GM19397 (cell line): ENCODE data around the gene PPIL3.
"Not testable (repeated sequence)": the region's sequence is repeated elsewhere in the genome, so short reads cannot be mapped to it uniquely, and the experiment has no call there.

Source experiments
- ATAC-seq: cut with Tn5 transposase; IDR thresholded peaks from one replicate; pipeline ENCODE4 v1.9.1; 2021; ENCODE audit warnings: mild to moderate bottlenecking, moderate library complexity; ENCODE audit not compliant: unreplicated experiment

PPIL3 gene

DNA sequence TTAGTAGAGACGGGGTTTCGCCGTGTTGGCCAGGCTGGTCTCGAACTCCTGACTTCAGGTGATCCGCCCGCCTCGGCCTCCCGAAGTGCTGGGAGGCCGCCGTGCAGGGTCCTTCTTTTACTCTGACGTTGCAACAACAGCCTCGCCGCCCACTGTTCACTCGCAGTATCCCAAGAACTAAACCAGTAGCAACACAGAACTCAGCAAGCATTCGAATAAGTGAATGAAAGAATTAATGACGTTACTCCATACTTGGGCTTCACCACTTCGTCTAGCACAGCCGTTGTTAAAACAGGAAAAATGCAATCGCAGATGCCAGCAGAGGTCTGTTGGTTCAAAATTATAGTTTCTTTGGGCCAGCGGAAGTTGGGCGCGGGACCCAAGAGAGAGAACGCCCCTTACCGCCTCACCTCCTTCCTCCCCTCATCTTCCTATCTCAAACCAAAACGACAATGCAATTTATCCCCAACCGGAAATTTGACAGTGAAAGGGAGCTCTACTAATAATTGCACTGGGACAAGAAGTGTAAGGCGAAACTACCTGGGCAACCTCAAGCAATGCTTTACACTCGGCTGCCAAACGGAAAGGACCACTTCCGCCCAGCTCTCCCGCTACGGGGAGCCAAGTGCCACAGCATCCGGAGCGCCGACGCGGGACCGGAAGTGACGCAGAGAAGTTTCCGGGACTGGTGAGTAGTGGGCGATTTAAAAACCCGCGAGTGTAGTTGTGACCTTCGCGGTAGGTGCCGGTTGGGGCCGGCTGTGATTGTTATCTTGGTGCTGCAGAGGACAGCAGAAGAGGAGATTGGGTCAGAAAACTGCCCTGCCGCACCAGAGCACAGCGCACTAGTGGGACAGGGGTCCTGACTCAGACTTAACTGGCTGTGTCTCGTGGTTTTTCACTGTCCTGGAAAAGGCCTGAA lies at the start of gene PPIL3, which contains the start of gene NIF3L1:
PPIL3 (minus strand) TSS at position 374 of the 922 bp plus-strand sequence. CDS start 1,462 bp downstream, outside the sequence.
NIF3L1 (plus strand) TSS at position 668 of the 922 bp plus-strand sequence. CDS start 2,573 bp downstream, outside the sequence.
- ATAC-seq: peak; percentile 88

DNA sequence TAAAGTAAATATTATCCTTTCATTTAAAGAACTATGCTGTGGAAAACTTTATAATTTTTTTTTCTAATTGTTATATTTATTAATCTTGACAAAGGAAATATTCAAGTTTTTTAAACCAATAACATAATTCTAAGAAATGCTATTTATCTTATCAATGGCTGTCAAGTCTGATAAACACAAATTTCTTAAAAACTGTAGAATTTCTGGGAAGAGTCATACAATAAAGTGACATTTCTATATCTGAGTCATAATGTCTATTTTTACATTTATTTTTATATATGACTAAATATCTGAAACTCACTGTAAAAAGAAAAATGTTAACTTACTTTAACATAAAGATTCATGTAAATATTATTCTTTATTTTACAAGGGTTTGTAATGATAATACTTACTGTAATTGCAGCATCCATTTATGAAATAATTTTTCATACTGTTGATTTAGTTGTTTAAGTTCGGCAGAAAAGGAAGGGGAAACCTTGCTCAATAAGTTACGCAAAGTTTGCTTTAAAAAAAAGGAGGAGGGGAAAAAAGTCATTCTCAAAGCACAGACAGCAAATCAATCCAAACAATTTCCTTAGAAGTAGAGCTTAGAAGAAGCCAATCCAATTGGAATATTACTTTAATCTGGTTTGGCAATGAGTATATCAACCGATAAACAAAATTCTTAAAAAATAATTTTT lies 42.2 kb upstream of the PPIL3 start:
- no peak for ATAC-seq

DNA sequence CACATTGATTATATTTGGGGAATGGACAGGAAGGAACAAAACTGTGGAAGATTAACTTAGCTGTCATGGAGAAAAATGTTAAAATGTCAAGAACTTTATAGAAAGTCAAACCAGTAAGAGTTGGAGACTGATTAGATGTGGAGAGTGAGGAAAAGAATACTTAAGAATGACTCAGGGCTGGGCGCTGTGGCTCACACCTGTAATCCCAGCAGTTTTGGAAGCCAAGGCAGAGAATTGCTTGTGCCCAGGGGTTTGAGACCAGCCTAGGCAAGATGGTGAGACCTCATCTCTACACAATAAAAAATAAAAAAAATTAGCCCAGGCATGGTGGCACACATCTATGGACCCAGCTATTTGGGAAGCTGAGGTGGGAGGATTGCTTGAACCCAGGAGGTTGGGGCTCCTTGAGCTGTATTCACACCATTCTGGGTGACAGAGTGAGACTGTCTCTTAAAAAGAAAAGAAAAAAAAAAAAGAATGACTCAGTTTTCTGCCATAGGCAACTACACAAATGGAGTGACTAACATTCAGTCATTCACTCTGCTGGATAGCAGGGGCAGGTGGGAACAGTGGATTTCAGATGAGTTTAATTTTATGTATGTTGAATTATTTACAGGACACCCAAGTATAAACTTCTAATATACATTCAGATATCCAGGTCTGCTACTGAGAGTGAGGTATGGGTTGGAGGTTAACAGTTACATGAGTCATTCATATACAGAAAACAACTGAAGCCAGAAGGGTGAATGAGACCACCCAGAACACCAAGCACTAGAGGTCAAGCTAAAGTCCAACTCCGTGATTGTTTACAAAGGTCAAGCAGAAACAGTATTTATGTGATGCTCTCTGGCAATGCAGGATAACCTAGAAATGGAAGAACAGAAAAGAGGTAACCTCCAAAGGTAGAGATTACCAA lies 40.7 kb upstream of the PPIL3 start:
- no peak for ATAC-seq

DNA sequence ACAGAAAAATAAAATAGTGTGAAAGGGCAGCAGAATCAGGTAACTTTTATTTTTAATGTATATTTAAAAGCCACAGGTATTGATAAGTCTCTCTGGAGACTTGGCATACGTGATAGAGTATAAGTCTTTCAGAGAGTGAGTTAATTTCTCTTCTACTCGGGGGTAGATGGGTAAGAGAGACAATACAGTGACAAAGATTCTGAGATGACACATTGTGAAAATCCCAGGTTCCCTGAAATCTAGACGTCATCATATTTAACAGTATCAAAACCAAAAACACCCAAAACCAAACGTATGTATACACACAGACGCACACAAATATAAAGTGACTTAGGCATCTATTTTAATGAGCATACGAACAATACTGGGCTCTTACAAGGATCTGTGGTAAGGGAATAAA lies 33.6 kb upstream of the PPIL3 start:
- ATAC-seq: no peak

DNA sequence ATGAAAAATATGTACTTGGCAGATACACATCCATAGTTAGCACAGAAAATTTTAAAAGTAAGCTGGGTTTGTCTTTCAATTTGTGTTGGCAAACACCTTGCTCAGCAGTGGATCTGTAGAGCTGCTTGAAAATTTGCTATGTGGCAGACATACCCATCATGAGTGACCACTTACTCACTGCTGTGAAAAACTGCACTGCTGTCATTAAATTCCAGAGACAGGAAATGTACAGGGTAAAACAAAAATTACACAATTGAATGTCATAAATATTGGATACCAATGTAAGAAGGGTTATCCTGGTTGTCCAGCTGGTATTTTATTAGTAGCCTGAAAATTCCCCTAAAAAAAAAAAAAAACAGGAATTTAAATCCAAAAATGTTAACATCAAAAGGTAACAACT lies 24.8 kb upstream of the PPIL3 start:
- no peak for ATAC-seq

DNA sequence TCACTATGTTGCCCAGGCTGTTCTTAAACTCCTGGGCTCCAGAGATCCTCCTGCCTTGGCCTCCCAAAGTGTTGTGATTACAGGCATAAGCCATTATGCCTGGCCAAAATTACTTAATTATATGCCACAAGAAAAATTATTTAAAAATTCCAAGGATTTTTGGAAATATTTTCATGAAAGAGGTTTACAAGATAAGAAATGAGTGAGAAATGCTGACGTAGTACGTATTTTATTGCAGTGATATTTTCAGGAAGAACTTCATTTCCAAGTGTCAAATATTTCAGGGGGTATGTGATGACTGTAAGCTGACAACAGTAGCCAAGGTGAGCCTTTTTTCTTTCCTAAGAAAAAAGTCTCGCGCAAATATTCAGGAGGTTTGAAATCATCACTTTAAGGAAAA lies 21.1 kb upstream of the PPIL3 start:
- no peak for ATAC-seq

DNA sequence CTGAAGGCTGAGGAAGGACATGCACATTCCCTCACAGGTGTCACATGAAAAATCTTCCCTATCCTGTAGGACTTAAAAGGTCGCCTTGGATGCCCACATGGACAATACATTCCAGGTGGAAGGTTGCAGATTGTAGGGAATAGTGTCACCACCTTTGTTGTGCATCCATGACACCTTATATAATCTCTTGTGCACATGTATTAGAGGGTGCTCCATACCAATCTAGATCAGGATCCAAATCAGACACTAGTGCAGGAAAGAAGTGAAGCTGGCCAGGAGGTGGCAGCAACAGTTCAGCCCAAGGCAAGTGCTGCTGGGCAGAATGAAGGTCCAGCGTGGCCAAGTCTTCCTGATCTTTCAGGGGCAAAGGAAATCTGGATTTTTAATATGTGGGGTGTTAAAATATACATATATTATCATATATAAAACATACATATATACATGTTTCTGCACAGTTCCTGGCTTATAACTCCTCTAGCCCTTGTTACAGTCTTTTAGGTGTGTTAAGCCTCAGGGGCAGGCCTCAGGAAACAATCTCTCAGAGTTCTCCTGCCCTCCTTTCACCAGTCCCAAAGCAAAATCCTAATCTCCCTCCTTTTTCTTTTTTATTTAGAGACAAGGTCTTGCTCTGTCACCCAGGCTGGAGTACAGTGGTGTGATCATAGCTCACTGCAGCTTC lies 16.9 kb upstream of the PPIL3 start:
- ATAC-seq: no peak

DNA sequence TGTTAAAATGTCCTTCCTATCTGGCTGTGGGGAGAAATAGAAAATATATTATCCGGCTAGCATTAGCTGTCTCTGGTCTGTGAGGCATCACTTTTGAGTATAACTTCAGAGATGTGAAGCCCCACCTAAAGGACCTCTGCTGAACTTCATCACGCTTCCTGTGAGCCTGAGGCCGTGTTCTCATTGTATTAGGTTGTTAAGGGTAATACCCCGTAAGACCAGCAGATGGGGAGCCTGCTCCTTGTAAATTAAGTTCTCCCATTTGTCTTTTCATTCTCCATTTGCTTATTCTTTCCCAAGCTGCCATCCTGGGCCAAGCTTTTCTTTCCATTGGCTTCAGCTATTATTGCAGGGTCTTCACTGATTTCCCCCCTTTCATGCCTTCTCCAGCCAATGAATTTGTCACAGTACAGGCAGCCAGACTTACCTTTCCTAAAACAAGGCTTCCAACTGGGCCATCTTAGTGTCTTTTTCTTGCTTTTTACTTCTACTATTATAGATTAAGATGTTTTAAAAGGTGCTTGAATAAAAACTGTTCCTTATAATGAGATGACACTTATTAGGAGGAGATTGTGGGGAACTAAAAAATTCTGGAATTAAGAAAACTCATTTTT lies 12.7 kb upstream of the PPIL3 start:
- peak; percentile 89 for ATAC-seq

DNA sequence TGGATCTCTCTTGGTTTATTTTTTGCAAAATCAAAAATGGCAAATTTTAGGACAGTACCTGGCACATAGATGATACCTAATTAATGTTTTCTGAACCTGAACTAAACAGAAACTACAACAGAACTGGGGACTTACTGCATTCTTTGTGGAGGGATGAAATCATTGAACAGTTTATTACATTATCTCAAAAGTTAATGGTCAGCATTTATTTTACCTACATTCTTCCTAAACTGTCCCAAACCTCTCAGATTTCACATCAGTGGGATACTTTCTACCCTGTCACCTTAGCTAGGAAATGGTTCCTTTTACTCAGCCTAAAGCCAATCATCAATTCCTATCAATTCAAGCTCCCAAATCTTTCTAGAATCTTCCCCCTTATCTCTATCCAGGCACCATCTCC lies 10.6 kb upstream of the PPIL3 start:
- ATAC-seq: no peak

DNA sequence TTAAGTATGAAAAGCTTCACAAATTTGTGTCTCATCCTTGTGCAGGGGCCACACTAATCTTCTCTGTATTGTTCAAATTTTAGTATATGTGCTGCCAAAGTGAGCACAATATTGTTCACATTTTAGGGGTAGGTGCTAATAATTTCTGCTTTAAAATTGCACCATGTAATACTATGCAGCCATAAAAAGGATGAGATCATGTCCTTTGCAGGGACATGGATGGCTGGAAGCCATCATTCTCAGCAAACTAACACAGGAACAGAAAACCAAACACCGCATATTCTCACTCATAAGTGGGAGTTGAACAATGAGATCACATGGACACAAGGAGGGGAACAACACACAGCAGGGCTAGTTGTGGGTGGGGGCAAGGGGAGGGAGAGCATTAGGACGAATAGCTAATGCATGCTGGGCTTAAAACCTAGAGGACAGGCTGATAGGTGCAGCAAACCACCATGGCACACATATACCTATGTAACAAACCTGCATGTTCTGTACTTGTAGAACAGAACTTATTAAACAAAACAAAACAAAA lies 7.1 kb downstream of the PPIL3 start:
- not testable (repeated sequence) for ATAC-seq

DNA sequence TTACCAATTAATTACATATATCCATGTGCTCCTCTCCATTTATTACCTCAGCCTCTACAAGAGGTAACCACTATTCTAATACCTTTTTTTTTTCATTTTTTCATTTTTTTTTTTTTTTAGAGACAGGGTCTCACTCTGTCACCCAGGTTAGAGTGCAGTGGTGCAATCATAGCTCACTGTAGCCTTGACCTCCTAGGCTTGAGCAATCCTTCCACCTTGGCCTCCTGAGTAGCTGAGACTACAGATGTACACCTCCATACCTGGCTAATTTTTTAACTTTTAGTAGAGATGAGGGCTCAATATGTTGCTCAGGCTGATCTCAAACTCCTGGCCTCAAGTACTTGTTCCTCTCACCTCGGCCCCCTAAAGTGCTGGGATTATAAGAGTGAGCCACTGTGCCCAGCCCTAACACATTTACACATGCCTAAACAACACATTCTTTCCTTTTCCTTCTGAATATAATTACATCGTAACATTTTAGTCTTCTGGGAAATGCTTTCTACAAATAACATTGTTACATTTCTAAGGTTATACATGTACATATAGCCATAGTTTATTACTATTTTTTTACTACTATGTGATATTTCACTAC lies 10.5 kb downstream of the PPIL3 start:
- ATAC-seq: no peak

DNA sequence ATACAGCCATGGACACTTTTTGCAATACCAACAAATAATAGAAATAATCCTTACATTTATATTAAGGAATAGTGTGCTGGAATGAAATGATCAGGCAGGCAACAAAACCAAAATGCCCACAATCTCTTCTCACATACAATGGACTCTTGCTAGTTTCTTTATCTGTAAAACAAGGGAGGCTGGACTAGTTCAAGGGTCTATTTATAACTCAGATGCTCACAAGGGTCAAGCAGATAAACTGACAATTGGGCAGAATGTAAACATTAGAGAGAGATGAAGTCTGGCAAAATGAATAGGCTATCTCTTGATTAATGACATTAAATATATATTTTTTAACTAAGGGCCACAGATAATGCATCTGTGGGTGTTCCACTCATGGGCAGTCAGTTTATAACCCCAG lies 11.4 kb downstream of the PPIL3 start:
- no peak for ATAC-seq

DNA sequence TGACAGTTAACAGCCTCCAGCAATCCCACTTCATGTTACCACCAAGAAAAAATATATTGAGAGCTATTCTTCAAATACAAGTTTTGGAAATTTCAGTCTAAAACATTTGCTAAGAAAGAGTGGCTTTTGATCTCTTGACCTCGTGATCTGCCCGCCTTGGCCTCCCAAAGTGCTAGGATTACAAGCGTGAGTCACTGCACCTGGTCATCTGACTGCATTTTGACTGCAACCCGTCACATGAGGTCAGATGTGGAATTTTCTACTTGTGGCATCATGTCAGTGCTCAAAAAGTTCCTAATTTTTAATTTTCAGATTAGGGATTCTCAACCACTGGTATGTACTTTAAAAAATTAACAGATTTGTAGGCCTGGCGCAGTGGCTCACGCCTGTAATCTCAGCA lies 15.3 kb downstream of the PPIL3 start:
- no peak for ATAC-seq

DNA sequence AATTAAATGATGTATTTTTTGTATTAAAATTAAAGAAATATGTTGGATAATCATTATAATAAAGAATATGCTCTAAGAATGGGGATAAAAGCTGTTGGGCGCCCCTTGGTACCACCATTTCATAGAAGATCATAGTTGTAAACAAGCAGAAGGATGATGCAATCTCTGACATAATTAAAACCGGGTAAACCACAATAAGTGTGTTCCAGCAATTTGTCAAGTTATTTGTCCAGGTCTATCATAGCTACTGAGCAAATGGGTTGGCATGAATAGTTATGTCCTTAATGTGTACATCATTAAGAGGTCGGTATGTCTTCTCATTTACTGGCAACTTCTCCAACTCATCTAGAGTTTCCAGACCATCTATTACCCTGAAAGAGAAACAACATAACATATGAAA lies 17.7 kb downstream of the PPIL3 start:
- no peak for ATAC-seq

DNA sequence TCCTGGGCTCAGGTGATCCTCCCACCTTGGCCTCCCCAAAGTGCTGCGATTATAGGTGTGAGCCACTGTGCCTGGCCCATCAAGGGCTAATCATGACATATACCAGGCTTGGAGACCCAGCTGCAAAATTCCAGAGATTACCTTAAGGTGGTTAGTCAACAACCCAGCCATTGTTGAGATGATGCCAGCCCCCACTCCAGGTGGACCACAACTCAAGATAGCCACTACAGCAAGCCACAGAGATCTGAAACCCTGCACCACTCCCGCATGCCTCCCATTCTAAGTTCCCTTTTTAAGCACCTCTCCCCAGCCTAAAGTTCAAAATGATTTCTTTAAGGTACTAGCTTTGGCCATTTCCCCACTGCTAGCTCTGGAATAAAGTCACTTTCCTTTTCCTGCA lies 19.9 kb downstream of the PPIL3 start:
- ATAC-seq: no peak

DNA sequence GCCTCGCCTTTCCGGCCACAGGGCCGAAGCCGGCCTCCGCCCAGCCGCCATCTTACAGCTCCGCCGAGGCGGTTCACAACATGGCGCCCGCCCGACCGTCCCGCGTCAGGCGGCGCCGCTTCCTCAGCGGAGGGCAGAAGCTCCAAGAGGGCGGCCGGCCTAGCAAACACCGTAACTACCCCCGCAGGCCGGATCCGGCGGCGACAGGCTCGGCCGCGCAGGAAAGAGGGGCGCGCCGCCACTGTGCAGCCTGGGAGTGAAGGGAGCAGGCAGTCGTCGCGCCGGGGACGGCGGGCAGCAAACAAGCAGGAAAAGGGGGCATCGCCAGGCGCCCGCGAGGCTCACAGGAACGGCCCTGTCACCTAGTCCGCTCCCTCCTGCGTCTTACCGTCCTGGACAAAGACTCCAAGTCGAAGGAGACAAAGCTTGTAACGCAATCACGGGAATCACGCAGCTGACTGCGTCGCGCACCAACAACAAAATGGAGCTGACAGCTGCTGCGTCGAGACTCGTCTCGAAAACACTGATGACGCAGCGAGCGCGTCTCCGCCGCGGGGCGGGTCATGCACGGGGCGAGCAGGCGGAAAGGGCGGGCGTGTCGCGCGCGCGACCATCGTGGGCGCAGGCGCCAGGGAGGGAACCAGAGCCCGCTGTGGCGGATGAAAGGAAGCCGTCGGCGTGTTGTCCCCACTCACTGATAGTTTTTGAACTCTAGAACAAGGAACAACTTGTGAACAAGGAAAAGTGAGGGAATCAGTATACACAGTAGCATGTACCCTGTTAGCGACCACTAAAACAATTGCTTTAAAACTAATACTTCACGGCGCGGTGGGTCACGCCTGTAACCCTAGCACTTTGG lies 24.5 kb downstream of the PPIL3 start, which contains the start of gene CLK1:
CLK1 (minus strand) TSS at position 483 of the 859 bp plus-strand sequence. CDS start 2,796 bp downstream, outside the sequence.
- peak; percentile 90 for ATAC-seq

DNA sequence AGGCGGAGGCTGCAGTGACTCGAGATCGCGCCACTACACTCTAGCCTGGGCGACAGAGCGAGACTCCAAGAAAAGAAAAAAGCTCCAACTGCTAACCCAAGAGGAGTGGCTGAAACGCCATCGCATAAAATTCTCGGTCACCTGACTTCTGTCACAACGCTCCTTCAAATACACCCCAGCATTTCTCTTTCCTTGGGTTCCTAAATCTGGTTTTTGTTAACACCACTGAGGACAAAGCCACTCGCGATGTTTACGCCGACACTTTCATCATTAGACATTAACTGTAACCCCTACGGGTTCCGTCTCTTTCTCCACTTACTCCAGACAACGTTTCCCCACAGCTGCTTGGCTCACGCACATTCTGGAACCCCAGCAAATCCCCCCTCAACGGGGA lies 25.1 kb downstream of the PPIL3 start:
- ATAC-seq: peak; percentile 9

DNA sequence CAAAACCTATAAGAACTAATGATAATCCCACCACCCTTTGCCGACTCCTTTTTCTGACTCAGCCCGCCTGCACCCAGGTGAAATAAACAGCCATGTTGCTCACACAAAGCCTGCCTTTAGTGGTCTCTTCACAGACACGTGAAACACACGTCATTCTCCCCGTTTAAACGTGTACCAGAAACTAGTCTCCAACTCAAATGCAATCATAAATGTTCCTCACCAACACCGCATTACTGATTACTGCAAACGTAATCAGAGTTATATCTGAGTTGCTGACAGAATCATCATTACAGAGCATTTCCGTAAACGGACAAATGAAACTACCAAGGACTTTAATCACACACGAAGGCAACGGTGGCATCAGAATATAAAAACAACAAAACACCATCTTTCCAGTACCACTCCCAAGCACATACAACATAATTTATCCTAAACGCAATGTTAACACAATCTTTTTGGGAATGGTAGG lies 26.3 kb downstream of the PPIL3 start:
- ATAC-seq: no peak
